HepG2 (cell line): ENCODE measurements around the gene B9D2. TPM values are rescaled to one million over a fixed set of nuclear protein-coding genes. Genes with fewer than 3 reads are reported as not detected.

Experiments used
- ATM ChIP-seq: fragments of 450-650 bp; IDR thresholded peaks from 2 replicates; pipeline ENCODE4 v1.7.1; 2017; ENCODE audit warnings: mild to moderate bottlenecking, borderline replicate concordance
- CTCF ChIP-seq: sonication (generic); formaldehyde crosslinking; IDR thresholded peaks from 2 replicates; pipeline ENCODE4 v1.5.0; 2020; ENCODE audit warnings: mild to moderate bottlenecking, missing genetic modification reagents, moderate library complexity
- DMAP1 ChIP-seq: IDR thresholded peaks from 2 replicates; pipeline ENCODE4 v1.6.1; 2016
- LRRFIP1 ChIP-seq: sonication (generic); formaldehyde crosslinking; conservative IDR thresholded peaks from 2 replicates; pipeline ENCODE4 v1.4.0; 2020; ENCODE audit warnings: missing genetic modification reagents
- MAFF ChIP-seq: IDR thresholded peaks from 2 replicates; pipeline ENCODE4 v1.6.1; 2011; ENCODE audit warnings: low read depth, low read length, improper control_type of control experiment
- NCOA2 ChIP-seq: sonication (generic); formaldehyde crosslinking; IDR thresholded peaks from 2 replicates; pipeline ENCODE4 v1.8.0; 2022; ENCODE audit warnings: inconsistent platforms
- NKX3-1 ChIP-seq: sonication (generic); formaldehyde crosslinking; IDR thresholded peaks from 2 replicates; pipeline ENCODE4 v1.5.0; 2020; ENCODE audit warnings: missing genetic modification reagents
- PATZ1 ChIP-seq: sonication (generic); formaldehyde crosslinking; IDR thresholded peaks from 2 replicates; pipeline ENCODE4 v1.4.0; 2020; ENCODE audit warnings: missing genetic modification reagents
- PBX3 ChIP-seq: sonication (generic); formaldehyde crosslinking; IDR thresholded peaks from 2 replicates; pipeline ENCODE4 v1.8.1; 2023; ENCODE audit warnings: missing genetic modification reagents, inconsistent platforms, borderline replicate concordance
- TBP ChIP-seq: sonication (generic); formaldehyde crosslinking; IDR thresholded peaks from 2 replicates; pipeline ENCODE4 v1.5.0; 2020; ENCODE audit warnings: missing genetic modification reagents
- ZFX ChIP-seq: sonication (generic); formaldehyde crosslinking; IDR thresholded peaks from 2 replicates; pipeline ENCODE4 v1.4.0; 2020; ENCODE audit warnings: mild to moderate bottlenecking, low read depth, missing genetic modification reagents, moderate library complexity
- ZNF101 ChIP-seq: sonication (generic); formaldehyde crosslinking; IDR thresholded peaks from 2 replicates; pipeline ENCODE4 v1.4.0; 2020; ENCODE audit warnings: mild to moderate bottlenecking, low read depth, missing genetic modification reagents, borderline replicate concordance
- ZNF484 ChIP-seq: sonication (generic); formaldehyde crosslinking; IDR thresholded peaks from 2 replicates; pipeline ENCODE4 v1.5.1; 2020; ENCODE audit warnings: mild to moderate bottlenecking, low read depth, missing genetic modification reagents, borderline replicate concordance
- polyA plus RNA-seq, 8 experiments: library from polyadenylated mRNA; depleted of rRNA in 3 of 8; stranded (reverse) in 7 of 8; unstranded in 1 of 8; fragments of >200 nt; fragmentation: Illumina TruSeq in 4 of 8; extraction: Trizol in 4 of 8; gene quantifications; 2 replicates each; pipeline versions ENCODE4 v1.2.1 to v1.2.3, GENCODE V29; 2011 to 2016; ENCODE audit warnings: low read depth in 4 of 8, missing spikeins in 1 of 8, mixed read lengths in 1 of 8; ENCODE audit not compliant: insufficient read depth in 1 of 8
- total RNA-seq, 5 experiments: library from RNA; depleted of rRNA; stranded (reverse); fragments of >200 nt; fragmentation: Illumina TruSeq; extraction: Trizol; gene quantifications; 2 replicates each; pipeline ENCODE4 v1.2.3, GENCODE V29; 2016; ENCODE audit warnings: low read depth in 1 of 5

Gene B9D2
- total and polyA plus RNA-seq, 2 of the 13 experiments (the other 11 are each of a cell fraction or from before 2014, with no cell fraction given): 3.1 to 4.4 TPM

GRCh38 chr19:41323430-41324125 lies 40.4 kb downstream of the B9D2 start (continued):
- TF ChIP-seq PBX3 (no peak), MAFF (no peak), ZNF101 (CRISPR knock-in tag) (no peak), DMAP1 (CRISPR knock-in tag) (no peak; the same call in 1 of the 2 replicates), PATZ1 (peak; percentile 97), NCOA2 (peak; percentile 62), LRRFIP1 (CRISPR knock-in tag) (no peak), ZFX (CRISPR knock-in tag) (peak; percentile 35; the same call in 1 of the 2 replicates), NKX3-1 (no peak), TBP (CRISPR knock-in tag) (no peak), ZNF484 (CRISPR knock-in tag) (no peak), ATM (no peak), CTCF (CRISPR knock-in tag) (peak; percentile 42)
